NT2/D1 (cell line): Measurements from ENCODE around the gene RNLS.

ENCODE experiments used
- DNase-seq: peaks from one replicate; pipeline ENCODE4 v3.0.0-alpha.2; 2011; ENCODE audit warnings: low read depth, low spot score
- H3K27me3 ChIP-seq: 2 replicates; pipeline ENCODE4 v1.6.0; 2011; ENCODE audit warnings: mild to moderate bottlenecking; ENCODE audit not compliant: insufficient read length, insufficient read depth
- H3K36me3 ChIP-seq: 2 replicates; pipeline ENCODE4 v1.6.1; 2011; ENCODE audit warnings: mild to moderate bottlenecking, low read length, mixed read lengths; ENCODE audit not compliant: insufficient read depth, insufficient read length
- H3K4me1 ChIP-seq: 2 replicates; pipeline ENCODE4 v1.5.1; 2011; ENCODE audit not compliant: insufficient read depth, insufficient read length
- H3K4me3 ChIP-seq: 2 replicates; pipeline ENCODE4 v1.5.1; 2011; ENCODE audit warnings: low read depth; ENCODE audit not compliant: insufficient read length
- H3K9ac ChIP-seq: 2 replicates; pipeline ENCODE4 v1.6.0; 2011; ENCODE audit warnings: low read depth; ENCODE audit not compliant: insufficient read length
- H3K9me3 ChIP-seq: 2 replicates; pipeline ENCODE4 v1.5.1; 2011; ENCODE audit warnings: mild to moderate bottlenecking, low read length; ENCODE audit not compliant: insufficient read depth
- SUZ12 ChIP-seq: IDR thresholded peaks from 2 replicates; pipeline ENCODE4 v1.6.1; 2011; ENCODE audit not compliant: insufficient read length, insufficient read depth; ENCODE audit errors: extremely low read depth
- YY1 ChIP-seq: IDR thresholded peaks from 2 replicates; pipeline ENCODE4 v1.6.1; 2011; ENCODE audit not compliant: insufficient read length, insufficient read depth
- ZNF274 ChIP-seq: IDR thresholded peaks from 2 replicates; pipeline ENCODE4 v1.6.1; 2011; ENCODE audit warnings: mild to moderate bottlenecking, low read depth, low read length

RNLS gene

DNA sequence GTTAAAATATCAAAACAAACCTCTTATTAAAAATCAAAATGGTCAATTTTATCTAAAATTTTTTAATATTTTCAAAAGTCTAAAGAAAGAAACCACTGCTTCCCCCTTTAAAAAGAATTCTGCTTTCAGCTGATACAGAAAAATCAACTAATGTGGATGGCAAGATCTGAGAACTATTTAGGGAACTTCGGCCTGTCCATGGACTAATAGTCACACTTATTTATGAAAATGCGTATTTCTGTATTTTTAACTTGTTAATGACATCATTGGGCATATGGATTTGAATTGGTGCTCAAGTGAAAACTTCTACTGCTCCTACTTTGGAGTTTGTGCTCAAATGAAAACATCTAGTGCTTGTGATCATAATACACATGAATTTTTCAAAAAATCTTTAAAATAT, 31.9 kb downstream of the RNLS start:
- TF ChIP-seq YY1 (no peak), SUZ12 (no peak), ZNF274 (no peak)
- Histone ChIP-seq H3K4me3 (no peak overlapping the region), H3K4me1 (no peaks in the 10 kb centered on the region), H3K9ac (no peak overlapping the region), H3K36me3 (no peaks in the 10 kb centered on the region), H3K27me3 (no peaks in the 10 kb centered on the region), H3K9me3 (no peaks in the 10 kb centered on the region)
- DNase-seq = no peak

DNA sequence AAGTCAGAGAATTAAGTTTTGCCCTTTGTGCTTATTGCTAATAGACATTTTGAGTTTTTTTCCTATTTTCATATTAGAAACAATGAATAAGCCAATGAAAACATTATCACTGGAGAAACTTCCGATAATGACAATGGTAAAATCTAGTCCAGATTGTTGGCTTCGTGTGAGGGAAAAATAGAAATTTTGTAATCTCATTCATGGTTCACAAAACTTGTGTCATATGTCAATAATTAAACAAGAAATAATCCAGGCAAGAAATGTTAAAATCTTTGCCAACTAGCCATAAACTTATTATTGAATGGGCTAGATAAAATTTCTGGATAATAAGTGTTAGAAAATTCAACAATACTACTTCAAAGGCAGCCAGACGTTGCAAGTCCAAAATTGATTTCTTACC, 36.6 kb downstream of the RNLS start:
- no peak overlapping the region for H3K9ac ChIP-seq
- H3K27me3 ChIP-seq = no peaks in the 10 kb centered on the region
- H3K36me3 ChIP-seq = no peaks in the 10 kb centered on the region
- no peaks in the 10 kb centered on the region for H3K4me1 ChIP-seq
- no peak overlapping the region for H3K4me3 ChIP-seq
- no peaks in the 10 kb centered on the region for H3K9me3 ChIP-seq
- no peak for TF ChIP-seq SUZ12
- no peak for TF ChIP-seq ZNF274
- no peak for TF ChIP-seq YY1
- DNase-seq = no peak

GRCh38 chr10:88545359-88545758, 37.8 kb downstream of the RNLS start:
- no peak for DNase-seq
- no peaks in the 10 kb centered on the region for H3K27me3 ChIP-seq
- no peaks in the 10 kb centered on the region for H3K4me1 ChIP-seq
- no peak overlapping the region for H3K9ac ChIP-seq
- H3K9me3 ChIP-seq = no peaks in the 10 kb centered on the region
- TF ChIP-seq ZNF274 (no peak), YY1 (no peak), SUZ12 (no peak)
- H3K4me3 ChIP-seq = no peak overlapping the region
- H3K36me3 ChIP-seq = no peaks in the 10 kb centered on the region

GRCh38 chr10:88544140-88544870, 38.8 kb downstream of the RNLS start:
- Histone ChIP-seq H3K36me3 (no peaks in the 10 kb centered on the region), H3K9ac (no peak overlapping the region), H3K9me3 (no peaks in the 10 kb centered on the region), H3K4me1 (no peaks in the 10 kb centered on the region), H3K4me3 (no peak overlapping the region), H3K27me3 (no peaks in the 10 kb centered on the region)
- TF ChIP-seq YY1 (no peak), SUZ12 (no peak), ZNF274 (no peak)
- no peak for DNase-seq

- Histone ChIP-seq H3K4me1 (no peaks in the 10 kb centered on the region), H3K4me3 (no peak overlapping the region)
Observed at GRCh38 chr10:88542522-88542921, 40.6 kb downstream of the RNLS start.

GRCh38 chr10:88541116-88541626, 41.9 kb downstream of the RNLS start:
- Histone ChIP-seq H3K9ac (no peak overlapping the region), H3K4me3 (no peak overlapping the region), H3K4me1 (no peaks in the 10 kb centered on the region), H3K36me3 (no peaks in the 10 kb centered on the region), H3K9me3 (no peaks in the 10 kb centered on the region), H3K27me3 (no peaks in the 10 kb centered on the region)
- no peak for TF ChIP-seq SUZ12
- no peak for TF ChIP-seq ZNF274
- no peak for TF ChIP-seq YY1
- no peak for DNase-seq

More at GRCh38 chr10:88542522-88542921, 40.6 kb downstream of the RNLS start:
- Histone ChIP-seq H3K9me3 (no peaks in the 10 kb centered on the region), H3K27me3 (no peaks in the 10 kb centered on the region), H3K9ac (no peak overlapping the region), H3K36me3 (no peaks in the 10 kb centered on the region)
- TF ChIP-seq ZNF274 = no peak
- no peak for TF ChIP-seq SUZ12
- no peak for TF ChIP-seq YY1
- DNase-seq = no peak

DNA sequence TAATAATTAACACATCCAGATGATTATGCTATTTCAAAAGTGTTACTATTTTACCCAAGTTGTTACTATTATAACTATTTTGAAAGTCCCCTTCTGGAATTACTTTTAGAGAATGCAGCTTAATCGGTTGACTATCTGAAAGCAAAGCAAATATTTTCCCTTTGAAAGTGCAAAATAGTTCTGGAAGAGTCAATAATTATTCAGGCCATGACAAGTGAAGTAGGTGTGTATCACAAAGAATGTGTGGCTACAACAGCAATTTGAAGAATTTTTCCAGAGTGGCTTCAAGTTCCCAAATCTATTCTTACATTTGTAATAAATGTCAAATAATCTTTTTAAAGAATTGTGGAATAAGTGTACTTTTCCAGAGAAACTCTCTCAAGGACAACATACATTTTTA, 42.8 kb downstream of the RNLS start:
- TF ChIP-seq SUZ12 = no peak
- no peak for TF ChIP-seq YY1
- TF ChIP-seq ZNF274 = no peak
- H3K36me3 ChIP-seq = no peaks in the 10 kb centered on the region
- no peaks in the 10 kb centered on the region for H3K4me1 ChIP-seq
- no peaks in the 10 kb centered on the region for H3K9me3 ChIP-seq
- H3K9ac ChIP-seq = no peak overlapping the region
- H3K4me3 ChIP-seq = no peak overlapping the region
- no peak for DNase-seq
- H3K27me3 ChIP-seq = no peaks in the 10 kb centered on the region

GRCh38 chr10:88538048-88538447, 45.1 kb downstream of the RNLS start:
- Histone ChIP-seq H3K9ac (no peak overlapping the region), H3K4me1 (no peaks in the 10 kb centered on the region), H3K4me3 (no peak overlapping the region), H3K9me3 (no peaks in the 10 kb centered on the region), H3K27me3 (no peaks in the 10 kb centered on the region), H3K36me3 (no peaks in the 10 kb centered on the region)
- TF ChIP-seq YY1 = no peak
- no peak for TF ChIP-seq SUZ12
- no peak for TF ChIP-seq ZNF274
- no peak for DNase-seq
